ENCODE results near the gene ZFAND6.
A peak's percentile ranks its signal among the peaks of the same experiment; 100 is the strongest.
"Not testable (repeated sequence)": the region's sequence is repeated elsewhere in the genome, so short reads cannot be mapped to it uniquely, and the experiment has no call there.

Gene ZFAND6

GRCh38 chr15:80152896-80153876 is 93.7 kb downstream of the ZFAND6 start, which contains the start of gene FAH:
Gene FAH (plus strand): TSS chr15:80152999. CDS start chr15:80153055, 56 bp downstream.
- peak within 1 kb of the TSS; percentile 73 for H3K27ac ChIP-seq
- TF ChIP-seq CTCF (conservative IDR thresholded peaks at IDR 0.05) = no peak

GRCh38 chr15:80153900-80154299 is 94.4 kb downstream of the ZFAND6 start:
- TF ChIP-seq CTCF (conservative IDR thresholded peaks at IDR 0.05) = no peak
- H3K27ac ChIP-seq = peak overlapping the region; percentile 73

- TF ChIP-seq CTCF (conservative IDR thresholded peaks at IDR 0.05) = no peak
- H3K27ac ChIP-seq = peak overlapping the region; percentile 73
These were observed 94.9 kb downstream of the ZFAND6 start for GRCh38 chr15:80154336-80154735.

GRCh38 chr15:80155001-80155377 is 95.5 kb downstream of the ZFAND6 start:
- H3K27ac ChIP-seq = no peak overlapping the region
- no peak for TF ChIP-seq CTCF (conservative IDR thresholded peaks at IDR 0.05)

GRCh38 chr15:80155378-80156175 is 96.1 kb downstream of the ZFAND6 start:
- H3K27ac ChIP-seq = not testable (repeated sequence)

GRCh38 chr15:80156176-80156720 is 96.8 kb downstream of the ZFAND6 start:
- no peak for TF ChIP-seq CTCF (conservative IDR thresholded peaks at IDR 0.05)
- no peak overlapping the region for H3K27ac ChIP-seq

- no peak for TF ChIP-seq CTCF (conservative IDR thresholded peaks at IDR 0.05)
- H3K27ac ChIP-seq = no peak overlapping the region
These were observed 97.7 kb downstream of the ZFAND6 start for GRCh38 chr15:80157215-80157614.
